Endometrium (tissue), 2 donors: ENCODE measurements around the gene ADORA1.

Experiments
- FAIRE-seq: peaks from 2 replicates; lab custom pipeline; 2012; peaks lifted over from hg19 to GRCh38; lab: Jason Lieb, UNC
- donor health status: control.
- donor health status: control.

Gene ADORA1

GRCh38 chr1:203095061-203095690 lies 32.4 kb upstream of the ADORA1 start:
- FAIRE-seq = no peak

GRCh38 chr1:203096566-203096965 lies 31.0 kb upstream of the ADORA1 start:
- FAIRE-seq = no peak

- no peak for FAIRE-seq
Measured at GRCh38 chr1:203097001-203097400, 30.5 kb upstream of the ADORA1 start.

GRCh38 chr1:203098445-203098844 lies 29.1 kb upstream of the ADORA1 start:
- no peak for FAIRE-seq

- FAIRE-seq = no peak
Measured at GRCh38 chr1:203098914-203099520, 28.5 kb upstream of the ADORA1 start.

- no peak for FAIRE-seq
Measured at GRCh38 chr1:203099805-203100515, 27.6 kb upstream of the ADORA1 start.

GRCh38 chr1:203100516-203100869 lies 27.0 kb upstream of the ADORA1 start:
- no peak for FAIRE-seq

GRCh38 chr1:203101813-203102634 lies 25.5 kb upstream of the ADORA1 start:
- FAIRE-seq = no peak

- FAIRE-seq = no peak
Measured at GRCh38 chr1:203103216-203103615, 24.3 kb upstream of the ADORA1 start.

- no peak for FAIRE-seq
Measured at GRCh38 chr1:203103829-203104495, 23.6 kb upstream of the ADORA1 start.

- no peak for FAIRE-seq
Measured at GRCh38 chr1:203104789-203105390, 22.6 kb upstream of the ADORA1 start.

- no peak for FAIRE-seq
Measured at GRCh38 chr1:203112475-203112874, 15.1 kb upstream of the ADORA1 start.

GRCh38 chr1:203113308-203113707 lies 14.2 kb upstream of the ADORA1 start:
- no peak for FAIRE-seq

GRCh38 chr1:203114202-203114601 lies 13.3 kb upstream of the ADORA1 start:
- no peak for FAIRE-seq

- no peak for FAIRE-seq
Measured at GRCh38 chr1:203116091-203116820, 11.3 kb upstream of the ADORA1 start.

- FAIRE-seq = no peak
Measured at GRCh38 chr1:203117611-203118575, 9.6 kb upstream of the ADORA1 start.

- no peak for FAIRE-seq
Measured at GRCh38 chr1:203120325-203121153, 7.0 kb upstream of the ADORA1 start.

GRCh38 chr1:203121186-203122015 lies 6.1 kb upstream of the ADORA1 start:
- no peak for FAIRE-seq
